ENCODE measurements around the gene SAMD1.
A peak's percentile ranks its signal among the peaks of the same experiment; 100 is the strongest.

The SAMD1 gene

GRCh38 chr19:14112809-14113385, 22.3 kb upstream of the SAMD1 start:
- DNase-seq, result no peak
- H3K9me3 ChIP-seq (ENCODE audit: severe bottlenecking), result no peaks in the 10 kb centered on the region
- H3K27ac ChIP-seq, result peak overlapping the region; percentile 62
- no peak overlapping the region for H3K4me3 ChIP-seq (ENCODE audit: low read depth, low read length)
- H3K27me3 ChIP-seq (ENCODE audit: insufficient read depth, low read depth, severe bottlenecking), result no peaks in the 10 kb centered on the region
- TF ChIP-seq, protein P1, sequence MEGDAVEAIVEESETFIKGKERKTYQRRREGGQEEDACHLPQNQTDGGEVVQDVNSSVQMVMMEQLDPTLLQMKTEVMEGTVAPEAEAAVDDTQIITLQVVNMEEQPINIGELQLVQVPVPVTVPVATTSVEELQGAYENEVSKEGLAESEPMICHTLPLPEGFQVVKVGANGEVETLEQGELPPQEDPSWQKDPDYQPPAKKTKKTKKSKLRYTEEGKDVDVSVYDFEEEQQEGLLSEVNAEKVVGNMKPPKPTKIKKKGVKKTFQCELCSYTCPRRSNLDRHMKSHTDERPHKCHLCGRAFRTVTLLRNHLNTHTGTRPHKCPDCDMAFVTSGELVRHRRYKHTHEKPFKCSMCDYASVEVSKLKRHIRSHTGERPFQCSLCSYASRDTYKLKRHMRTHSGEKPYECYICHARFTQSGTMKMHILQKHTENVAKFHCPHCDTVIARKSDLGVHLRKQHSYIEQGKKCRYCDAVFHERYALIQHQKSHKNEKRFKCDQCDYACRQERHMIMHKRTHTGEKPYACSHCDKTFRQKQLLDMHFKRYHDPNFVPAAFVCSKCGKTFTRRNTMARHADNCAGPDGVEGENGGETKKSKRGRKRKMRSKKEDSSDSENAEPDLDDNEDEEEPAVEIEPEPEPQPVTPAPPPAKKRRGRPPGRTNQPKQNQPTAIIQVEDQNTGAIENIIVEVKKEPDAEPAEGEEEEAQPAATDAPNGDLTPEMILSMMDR (IDR thresholded peaks at IDR 0.05; ENCODE audit: low read depth, low read length), result no peak
- no peaks in the 10 kb centered on the region; the same call in 1 of the 2 replicates for H3K36me3 ChIP-seq

GRCh38 chr19:14112051-14112808, 21.7 kb upstream of the SAMD1 start:
- Histone ChIP-seq H3K27me3 (ENCODE audit: insufficient read depth, low read depth, severe bottlenecking) (no peaks in the 10 kb centered on the region), H3K27ac (peak overlapping the region; percentile 62), H3K36me3 (no peaks in the 10 kb centered on the region; the same call in 1 of the 2 replicates), H3K9me3 (ENCODE audit: severe bottlenecking) (no peaks in the 10 kb centered on the region), H3K4me3 (ENCODE audit: low read depth, low read length) (no peak overlapping the region)
- TF ChIP-seq, protein P1 (IDR thresholded peaks at IDR 0.05; ENCODE audit: low read depth, low read length), result no peak
- DNase-seq, result no peak

DNA sequence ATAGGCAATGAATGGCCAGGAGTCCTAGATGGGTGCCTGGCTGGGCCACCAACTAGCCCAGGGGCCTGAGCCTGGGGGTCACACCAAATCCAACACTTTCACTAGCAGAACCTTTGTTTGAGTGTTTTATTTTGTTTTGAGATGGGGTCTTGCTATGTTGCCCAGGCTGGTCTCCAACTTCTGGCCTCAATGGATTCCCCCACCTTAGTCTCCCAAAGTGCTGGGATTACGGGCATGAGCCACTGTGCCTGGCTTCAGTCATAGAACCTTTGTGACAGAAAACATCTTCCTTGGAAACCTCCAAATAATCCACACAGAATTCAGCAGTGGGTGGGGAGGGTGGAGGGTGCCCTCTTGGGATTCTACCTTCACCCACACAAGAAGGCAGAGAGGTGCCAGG, 20.9 kb upstream of the SAMD1 start:
- DNase-seq, result no peak
- Histone ChIP-seq H3K27me3 (ENCODE audit: insufficient read depth, low read depth, severe bottlenecking) (no peaks in the 10 kb centered on the region), H3K27ac (no peak overlapping the region), H3K4me3 (ENCODE audit: low read depth, low read length) (no peak overlapping the region), H3K9me3 (ENCODE audit: severe bottlenecking) (no peaks in the 10 kb centered on the region), H3K36me3 (peaks cover 2% of the 10 kb centered on the region)
- TF ChIP-seq, protein P1 (IDR thresholded peaks at IDR 0.05; ENCODE audit: low read depth, low read length), result no peak

DNA sequence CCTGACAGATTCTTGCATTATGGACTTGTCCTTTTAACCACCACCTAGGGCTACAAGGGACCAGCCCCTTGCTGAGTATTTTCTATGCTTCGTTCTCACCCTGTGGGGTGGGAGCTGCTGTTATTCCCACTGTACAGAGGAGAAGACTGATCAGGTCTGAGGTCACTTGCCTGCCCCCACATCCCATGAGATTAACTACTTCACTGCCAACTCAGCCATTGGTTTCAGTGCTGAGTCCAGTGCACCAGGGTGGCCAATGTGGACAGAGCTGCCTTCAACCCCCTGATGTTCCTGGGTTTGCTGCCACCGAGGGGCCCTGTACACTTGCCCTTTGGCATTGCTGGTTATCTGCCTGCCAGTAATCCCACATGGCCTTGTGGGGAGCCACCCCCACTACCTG, 20.1 kb upstream of the SAMD1 start:
- Histone ChIP-seq H3K27me3 (ENCODE audit: insufficient read depth, low read depth, severe bottlenecking) (no peaks in the 10 kb centered on the region), H3K9me3 (ENCODE audit: severe bottlenecking) (no peaks in the 10 kb centered on the region), H3K27ac (no peak overlapping the region), H3K36me3 (peaks cover 7% of the 10 kb centered on the region), H3K4me3 (ENCODE audit: low read depth, low read length) (no peak overlapping the region)
- TF ChIP-seq, protein P1 (IDR thresholded peaks at IDR 0.05; ENCODE audit: low read depth, low read length), result no peak
- no peak for DNase-seq

GRCh38 chr19:14107581-14108461, 17.3 kb upstream of the SAMD1 start:
- no peak for DNase-seq
- Histone ChIP-seq H3K4me3 (ENCODE audit: low read depth, low read length) (no peak overlapping the region), H3K27ac (no peak overlapping the region), H3K9me3 (ENCODE audit: severe bottlenecking) (no peaks in the 10 kb centered on the region), H3K27me3 (ENCODE audit: insufficient read depth, low read depth, severe bottlenecking) (no peaks in the 10 kb centered on the region), H3K36me3 (peaks cover 26% of the 10 kb centered on the region)
- TF ChIP-seq, protein P1 (IDR thresholded peaks at IDR 0.05; ENCODE audit: low read depth, low read length), result no peak
